ENCODE results near the gene FOXJ3. TPM values are rescaled to one million over a fixed set of nuclear protein-coding genes. Genes with fewer than 3 reads are reported as not detected.

The FOXJ3 gene
- total and polyA plus RNA-seq, 2 donors (not counting 1 experiment from before 2014, with no cell fraction given): 15.4 to 76.4 TPM

DNA sequence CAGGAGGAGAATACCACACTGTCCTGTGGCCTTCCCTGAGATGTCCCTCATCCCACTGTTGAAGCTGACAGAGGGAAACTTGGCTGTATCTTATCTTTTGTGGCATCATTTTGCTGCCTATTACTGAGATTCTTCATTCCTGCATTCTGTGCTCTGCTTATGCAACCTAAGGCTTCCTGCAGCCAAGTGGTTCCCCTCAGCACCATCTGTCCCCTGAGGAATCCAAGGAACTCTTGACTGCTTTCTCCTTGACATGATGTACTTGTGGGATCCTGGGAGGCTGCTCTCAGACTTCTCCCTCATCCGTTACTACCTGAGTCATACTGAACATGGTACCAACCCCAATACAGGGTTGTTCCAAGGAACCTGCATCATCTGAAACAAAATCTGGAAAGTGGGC, 24.4 kb upstream of the FOXJ3 start:
- 100% methylated on average over 1 of the region's 1 CpG for WGBS (ENCODE audit: insufficient coverage)
- H2AFZ ChIP-seq (ENCODE audit: insufficient read depth, low read depth, low read length, poor library complexity, severe bottlenecking): no peak overlapping the region
- no peak for DNase-seq
- H3K9ac ChIP-seq (ENCODE audit: low read length): no peak overlapping the region
- ChIA-PET POLR2A (interaction anchor here (0.7 kb wide), 1 partner anchor 227 kb away, joined by 3 read pairs; no protein-coding TSS in a partner anchor), CTCF (no interaction called here)
- no peak overlapping the region for H3K27ac ChIP-seq (ENCODE audit: low read length in 2 of 2)
- no peaks in the 10 kb centered on the region for H4K20me1 ChIP-seq (ENCODE audit: control insufficient read depth, insufficient read depth, low read length, poor library complexity, severe bottlenecking)
- H3K4me2 ChIP-seq (replicated peaks; ENCODE audit: low read depth, low read length, poor library complexity, severe bottlenecking): no peak overlapping the region
- H3K4me1 ChIP-seq (ENCODE audit: control insufficient read depth in 2 of 2, insufficient read depth in 2 of 2, low read length in 2 of 2): no peaks in the 10 kb centered on the region
- no peaks in the 10 kb centered on the region for H3K36me3 ChIP-seq (replicated peaks in 1 of 2; ENCODE audit: control extremely low read depth in 1 of 2, control insufficient read depth in 1 of 2, extremely low read depth in 1 of 2, insufficient read depth in 2 of 2, low read length in 1 of 2)
- no peaks in the 10 kb centered on the region for H3K27me3 ChIP-seq (replicated peaks in 1 of 4; ENCODE audit: control extremely low read depth in 1 of 4, control insufficient read depth in 3 of 4, insufficient read depth in 4 of 4, low read length in 3 of 4)
- Mint-ChIP-seq H3K27ac (no peak overlapping the region), H3K27me3 (peaks cover 24% of the 10 kb centered on the region), H3K4me3 (no peak overlapping the region), H3K4me1 (peaks cover 3% of the 10 kb centered on the region), H3K9me3 (ENCODE audit: insufficient read depth) (no peaks in the 10 kb centered on the region)
- H3K4me3 ChIP-seq (ENCODE audit: control extremely low read depth in 1 of 5, extremely low read depth in 1 of 5, insufficient read depth in 1 of 5, low read depth in 2 of 5, low read length in 4 of 5): no peak overlapping the region
- no peaks in the 10 kb centered on the region for H3K79me2 ChIP-seq (ENCODE audit: control insufficient read depth, insufficient read depth, low read length)
- TF ChIP-seq EZH2 (IDR thresholded peaks at IDR 0.05; ENCODE audit: borderline replicate concordance, insufficient read depth, low read depth, low read length, poor library complexity, severe bottlenecking): no peak
- TF ChIP-seq, protein P1, sequence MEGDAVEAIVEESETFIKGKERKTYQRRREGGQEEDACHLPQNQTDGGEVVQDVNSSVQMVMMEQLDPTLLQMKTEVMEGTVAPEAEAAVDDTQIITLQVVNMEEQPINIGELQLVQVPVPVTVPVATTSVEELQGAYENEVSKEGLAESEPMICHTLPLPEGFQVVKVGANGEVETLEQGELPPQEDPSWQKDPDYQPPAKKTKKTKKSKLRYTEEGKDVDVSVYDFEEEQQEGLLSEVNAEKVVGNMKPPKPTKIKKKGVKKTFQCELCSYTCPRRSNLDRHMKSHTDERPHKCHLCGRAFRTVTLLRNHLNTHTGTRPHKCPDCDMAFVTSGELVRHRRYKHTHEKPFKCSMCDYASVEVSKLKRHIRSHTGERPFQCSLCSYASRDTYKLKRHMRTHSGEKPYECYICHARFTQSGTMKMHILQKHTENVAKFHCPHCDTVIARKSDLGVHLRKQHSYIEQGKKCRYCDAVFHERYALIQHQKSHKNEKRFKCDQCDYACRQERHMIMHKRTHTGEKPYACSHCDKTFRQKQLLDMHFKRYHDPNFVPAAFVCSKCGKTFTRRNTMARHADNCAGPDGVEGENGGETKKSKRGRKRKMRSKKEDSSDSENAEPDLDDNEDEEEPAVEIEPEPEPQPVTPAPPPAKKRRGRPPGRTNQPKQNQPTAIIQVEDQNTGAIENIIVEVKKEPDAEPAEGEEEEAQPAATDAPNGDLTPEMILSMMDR (IDR thresholded peaks at IDR 0.05): no peak
- no peaks in the 10 kb centered on the region for H3K9me3 ChIP-seq (ENCODE audit: control extremely low read depth in 1 of 3, control insufficient read depth in 2 of 3, insufficient read depth in 1 of 3, low read length in 2 of 3)
- intact Hi-C loops (cut with micrococcal nuclease): no loop called here
- ATAC-seq (ENCODE audit: low read depth): no peak

DNA sequence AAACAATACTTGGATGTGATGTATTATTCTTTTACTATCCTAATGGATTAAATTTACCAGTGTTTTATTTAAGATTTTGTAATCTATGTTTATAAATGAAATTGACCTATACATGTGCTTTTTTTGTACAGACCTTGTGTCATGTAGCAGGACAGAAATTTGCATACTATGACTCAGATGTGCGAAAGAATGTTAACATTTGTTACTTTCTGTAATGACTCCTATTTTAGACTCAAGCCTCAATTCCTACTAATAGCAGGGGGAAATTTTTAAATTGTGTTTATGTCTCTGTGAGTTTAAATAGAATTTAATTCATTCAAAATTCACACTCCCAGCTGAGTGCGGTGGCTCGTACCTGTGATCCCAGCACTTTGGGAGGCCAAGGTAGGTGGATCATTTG, 23.8 kb upstream of the FOXJ3 start:
- H3K4me3 ChIP-seq (ENCODE audit: control extremely low read depth in 1 of 5, extremely low read depth in 1 of 5, insufficient read depth in 1 of 5, low read depth in 2 of 5, low read length in 4 of 5): no peak overlapping the region
- no peaks in the 10 kb centered on the region for H3K4me1 ChIP-seq (ENCODE audit: control insufficient read depth in 2 of 2, insufficient read depth in 2 of 2, low read length in 2 of 2)
- ChIA-PET CTCF (no interaction called here), POLR2A (no interaction called here)
- H3K4me2 ChIP-seq (replicated peaks; ENCODE audit: low read depth, low read length, poor library complexity, severe bottlenecking): no peak overlapping the region
- no peak overlapping the region for H3K27ac ChIP-seq (ENCODE audit: low read length in 2 of 2)
- peaks cover 3% of the 10 kb centered on the region for H3K4me1 Mint-ChIP-seq
- H3K27me3 ChIP-seq (replicated peaks in 1 of 4; ENCODE audit: control extremely low read depth in 1 of 4, control insufficient read depth in 3 of 4, insufficient read depth in 4 of 4, low read length in 3 of 4): no peaks in the 10 kb centered on the region
- intact Hi-C loops (cut with micrococcal nuclease): no loop called here
- no peak for TF ChIP-seq EZH2 (IDR thresholded peaks at IDR 0.05; ENCODE audit: borderline replicate concordance, insufficient read depth, low read depth, low read length, poor library complexity, severe bottlenecking)
- TF ChIP-seq, protein P1 (IDR thresholded peaks at IDR 0.05): no peak
- no peak overlapping the region for H3K9ac ChIP-seq (ENCODE audit: low read length)
- H3K4me3 Mint-ChIP-seq: no peak overlapping the region
- no peaks in the 10 kb centered on the region for H3K9me3 ChIP-seq (ENCODE audit: control extremely low read depth in 1 of 3, control insufficient read depth in 2 of 3, insufficient read depth in 1 of 3, low read length in 2 of 3)
- no peak for DNase-seq
- H3K9me3 Mint-ChIP-seq (ENCODE audit: insufficient read depth): no peaks in the 10 kb centered on the region
- H3K27me3 Mint-ChIP-seq: peaks cover 24% of the 10 kb centered on the region
- no peak overlapping the region for H2AFZ ChIP-seq (ENCODE audit: insufficient read depth, low read depth, low read length, poor library complexity, severe bottlenecking)
- no peaks in the 10 kb centered on the region for H3K79me2 ChIP-seq (ENCODE audit: control insufficient read depth, insufficient read depth, low read length)
- no peak overlapping the region for H3K27ac Mint-ChIP-seq
- H4K20me1 ChIP-seq (ENCODE audit: control insufficient read depth, insufficient read depth, low read length, poor library complexity, severe bottlenecking): no peaks in the 10 kb centered on the region
- no peaks in the 10 kb centered on the region for H3K36me3 ChIP-seq (replicated peaks in 1 of 2; ENCODE audit: control extremely low read depth in 1 of 2, control insufficient read depth in 1 of 2, extremely low read depth in 1 of 2, insufficient read depth in 2 of 2, low read length in 1 of 2)
- no peak for ATAC-seq (ENCODE audit: low read depth)
- no CpG with 5 or more reads among the region's 3 CpGs for WGBS (ENCODE audit: insufficient coverage)
